Cardiac muscle cell (in vitro differentiated cells and primary cell): Measurements from ENCODE around the gene SUSD6. TPM values are rescaled to one million over a fixed set of nuclear protein-coding genes. Genes with fewer than 3 reads are reported as not detected.
A peak's percentile ranks its signal among the peaks of the same experiment; 100 is the strongest.

Source experiments
- DNase-seq, 2 donors: peaks; one replicate each; pipeline versions ENCODE4 v3.0.0 to v3.0.0-alpha.2; 2010 to 2017; ENCODE audit warnings: low read depth in 1 of 2, low spot score in 1 of 2
- H3K27ac ChIP-seq: fragments of 200-600 bp; sonication (generic); 2 replicates; pipeline ENCODE4 v1.5.1; 2016
- H3K27me3 ChIP-seq: fragments of 200-600 bp; sonication (generic); 2 replicates; pipeline ENCODE4 v1.6.0; 2016; ENCODE audit warnings: control low read depth
- H3K36me3 ChIP-seq: fragments of 200-600 bp; sonication (generic); 2 replicates; pipeline ENCODE4 v1.5.1; 2016; ENCODE audit warnings: control low read depth
- H3K4me1 ChIP-seq: fragments of 200-600 bp; sonication (generic); 2 replicates; pipeline ENCODE4 v1.8.1; 2017; ENCODE audit warnings: low read depth, mild to moderate bottlenecking, mixed run types
- H3K4me3 ChIP-seq: fragments of 200-600 bp; sonication (generic); 2 replicates; pipeline ENCODE4 v1.5.1; 2016; ENCODE audit warnings: mild to moderate bottlenecking
- H3K9me3 ChIP-seq: fragments of 200-600 bp; sonication (generic); 2 replicates; pipeline ENCODE4 v1.5.1; 2017; ENCODE audit warnings: low read depth, mild to moderate bottlenecking, control low read depth
- polyA plus RNA-seq: library from polyadenylated mRNA; unstranded; fragments of >200 nt; fragmentation: Nextera tagmentation; extraction: Ambion mirVana; gene quantifications from 2 replicates; pipeline ENCODE4 v1.2.1, GENCODE V29; 2016
- total RNA-seq: library from RNA; depleted of rRNA; stranded (reverse); fragments of >200 nt; gene quantifications from 2 replicates; pipeline ENCODE4 v1.2.3, GENCODE V29; 2016
- TF ChIP-seq, protein P1 (sequence below): IDR thresholded peaks from 2 replicates; pipeline ENCODE4 v1.5.1; 2012; ENCODE audit warnings: low read depth, mild to moderate bottlenecking, low read length

The SUSD6 gene
- total and polyA plus RNA-seq, 2 experiments from 2014 or later, result 8.7 to 12.1 TPM

DNA sequence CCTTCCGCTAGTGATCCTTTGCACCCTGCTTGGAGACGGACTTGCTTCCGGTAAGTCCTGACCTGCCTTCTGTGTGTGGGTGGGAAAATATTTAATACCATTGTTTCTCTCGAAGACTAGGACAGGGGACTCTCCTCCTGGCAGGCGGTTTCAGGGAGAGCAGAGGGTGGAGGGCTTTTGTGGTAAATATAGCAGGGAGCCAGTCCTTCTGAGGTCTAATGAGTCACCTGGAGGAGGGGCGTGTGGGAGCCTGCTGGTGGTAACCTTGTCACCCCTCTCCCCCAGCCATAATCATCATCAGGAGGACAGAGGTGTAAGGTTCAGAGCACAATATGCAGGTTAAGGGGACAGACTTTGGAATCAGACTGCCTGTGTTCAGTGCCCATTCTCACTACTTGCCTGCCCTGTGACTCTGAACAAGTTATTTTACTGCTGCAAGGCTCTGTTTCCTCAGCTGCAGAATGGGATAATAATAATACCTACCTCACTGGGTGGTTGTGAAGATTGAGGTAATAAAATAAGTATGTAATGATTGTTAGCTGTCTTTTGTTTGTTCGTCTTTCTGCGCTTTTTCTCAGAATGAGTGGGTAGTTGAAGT, 47.4 kb downstream of the SUSD6 start:
- Histone ChIP-seq H3K9me3 (no peaks in the 10 kb centered on the region), H3K36me3 (no peaks in the 10 kb centered on the region), H3K27me3 (no peaks in the 10 kb centered on the region), H3K4me3 (no peak overlapping the region), H3K4me1 (peaks cover 20% of the 10 kb centered on the region), H3K27ac (peak overlapping the region; percentile 73)
- TF ChIP-seq, protein P1, sequence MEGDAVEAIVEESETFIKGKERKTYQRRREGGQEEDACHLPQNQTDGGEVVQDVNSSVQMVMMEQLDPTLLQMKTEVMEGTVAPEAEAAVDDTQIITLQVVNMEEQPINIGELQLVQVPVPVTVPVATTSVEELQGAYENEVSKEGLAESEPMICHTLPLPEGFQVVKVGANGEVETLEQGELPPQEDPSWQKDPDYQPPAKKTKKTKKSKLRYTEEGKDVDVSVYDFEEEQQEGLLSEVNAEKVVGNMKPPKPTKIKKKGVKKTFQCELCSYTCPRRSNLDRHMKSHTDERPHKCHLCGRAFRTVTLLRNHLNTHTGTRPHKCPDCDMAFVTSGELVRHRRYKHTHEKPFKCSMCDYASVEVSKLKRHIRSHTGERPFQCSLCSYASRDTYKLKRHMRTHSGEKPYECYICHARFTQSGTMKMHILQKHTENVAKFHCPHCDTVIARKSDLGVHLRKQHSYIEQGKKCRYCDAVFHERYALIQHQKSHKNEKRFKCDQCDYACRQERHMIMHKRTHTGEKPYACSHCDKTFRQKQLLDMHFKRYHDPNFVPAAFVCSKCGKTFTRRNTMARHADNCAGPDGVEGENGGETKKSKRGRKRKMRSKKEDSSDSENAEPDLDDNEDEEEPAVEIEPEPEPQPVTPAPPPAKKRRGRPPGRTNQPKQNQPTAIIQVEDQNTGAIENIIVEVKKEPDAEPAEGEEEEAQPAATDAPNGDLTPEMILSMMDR, result no peak
- DNase-seq, result no peak

DNA sequence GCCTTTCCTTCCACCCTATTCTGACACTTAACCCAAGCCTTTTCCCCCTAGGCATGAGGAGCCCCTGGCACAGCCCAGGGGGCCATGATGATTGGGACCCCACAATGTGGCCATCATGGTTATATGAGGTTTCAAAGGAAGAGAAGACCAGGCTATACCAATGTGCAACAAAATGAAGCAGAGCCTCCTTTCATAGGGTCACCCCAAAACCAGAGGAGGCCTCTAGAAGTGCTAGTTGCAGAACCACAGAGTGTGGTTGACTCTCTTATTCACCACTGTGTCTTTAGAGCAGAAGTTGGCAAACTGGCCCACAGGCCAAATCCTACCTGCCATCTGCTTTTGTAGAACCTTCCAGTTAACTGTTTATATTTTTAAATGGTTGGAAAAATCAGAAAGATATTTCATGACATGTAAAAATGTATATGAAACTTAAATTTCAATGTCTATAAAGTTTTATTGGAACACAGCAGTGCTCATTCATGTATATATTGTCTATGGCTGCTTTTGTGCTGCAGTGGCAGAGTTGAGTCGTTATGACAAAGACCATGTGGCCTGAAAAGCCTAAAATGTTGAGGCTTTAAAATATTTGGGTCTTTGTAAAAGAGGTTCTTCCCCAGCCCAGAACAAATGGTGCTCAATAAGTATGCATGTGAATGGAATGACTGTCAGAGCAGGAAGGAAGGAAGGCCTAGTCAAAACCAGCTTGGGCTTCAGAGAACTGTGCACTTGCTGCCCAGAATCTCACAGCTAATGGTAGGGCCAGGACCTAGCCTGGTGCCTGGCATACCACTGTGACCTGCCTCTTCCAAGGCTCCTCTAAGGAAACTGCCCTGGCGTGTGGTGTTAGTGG, 49.2 kb downstream of the SUSD6 start:
- Histone ChIP-seq H3K36me3 (no peaks in the 10 kb centered on the region), H3K4me1 (peaks cover 29% of the 10 kb centered on the region), H3K9me3 (no peaks in the 10 kb centered on the region), H3K27ac (no peak overlapping the region), H3K4me3 (no peak overlapping the region), H3K27me3 (no peaks in the 10 kb centered on the region)
- TF ChIP-seq, protein P1, result no peak
- no peak for DNase-seq

DNA sequence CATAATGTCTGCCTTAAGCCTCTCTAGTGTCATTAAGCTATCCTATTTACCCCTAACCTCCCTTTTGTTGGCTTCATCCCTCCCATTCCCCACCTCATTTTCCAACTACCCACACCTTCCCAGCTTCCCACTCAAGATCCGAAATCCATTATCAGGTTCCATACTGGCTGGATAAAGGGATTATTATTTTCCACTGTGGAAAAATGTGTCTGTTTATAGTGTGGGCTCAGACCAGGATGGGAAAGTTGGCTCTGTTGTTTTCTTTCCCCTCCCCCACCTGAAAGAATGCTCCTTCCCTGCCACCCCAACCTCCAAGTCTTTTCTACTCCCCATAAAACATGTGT, 49.8 kb downstream of the SUSD6 start:
- TF ChIP-seq, protein P1, result no peak
- DNase-seq, result no peak
- Histone ChIP-seq H3K36me3 (no peaks in the 10 kb centered on the region), H3K9me3 (no peaks in the 10 kb centered on the region), H3K27me3 (no peaks in the 10 kb centered on the region), H3K4me3 (no peak overlapping the region), H3K4me1 (peaks cover 35% of the 10 kb centered on the region), H3K27ac (no peak overlapping the region)

DNA sequence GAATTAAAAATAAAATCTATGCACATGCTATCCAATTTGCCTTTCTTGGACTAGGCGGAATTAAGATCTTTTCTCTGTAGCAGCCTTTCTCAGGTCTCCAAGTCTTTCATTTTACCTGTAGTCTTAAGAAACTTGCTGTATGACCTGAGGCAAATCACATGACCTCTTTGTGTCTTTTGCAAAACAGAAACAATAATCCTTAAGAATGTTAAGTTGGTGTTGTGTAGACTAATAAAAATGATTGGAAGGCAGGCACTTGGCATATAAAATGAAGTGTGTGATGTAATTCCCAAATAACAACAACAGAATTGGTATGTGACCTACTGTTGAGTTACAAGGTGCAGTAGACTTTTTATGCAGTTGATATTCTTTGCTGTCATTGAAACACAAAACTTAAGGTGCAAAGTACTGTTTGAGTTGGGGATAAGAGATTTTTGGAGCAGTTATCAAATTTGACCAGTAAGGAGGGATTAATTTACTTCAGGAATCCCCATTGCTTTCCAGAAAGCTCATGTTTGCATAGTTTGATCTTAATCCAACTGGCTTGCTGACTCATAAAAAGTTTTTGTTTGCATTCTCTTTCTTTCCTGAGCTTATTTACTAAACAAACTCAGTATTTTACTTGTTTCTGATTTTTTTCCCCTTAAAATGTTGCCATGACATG, 51.4 kb downstream of the SUSD6 start:
- H3K9me3 ChIP-seq, result no peaks in the 10 kb centered on the region
- DNase-seq, result no peak
- H3K27me3 ChIP-seq, result no peaks in the 10 kb centered on the region
- no peak overlapping the region for H3K27ac ChIP-seq
- peaks cover 40% of the 10 kb centered on the region for H3K4me1 ChIP-seq
- TF ChIP-seq, protein P1, result no peak
- H3K4me3 ChIP-seq, result no peak overlapping the region
- H3K36me3 ChIP-seq, result no peaks in the 10 kb centered on the region

DNA sequence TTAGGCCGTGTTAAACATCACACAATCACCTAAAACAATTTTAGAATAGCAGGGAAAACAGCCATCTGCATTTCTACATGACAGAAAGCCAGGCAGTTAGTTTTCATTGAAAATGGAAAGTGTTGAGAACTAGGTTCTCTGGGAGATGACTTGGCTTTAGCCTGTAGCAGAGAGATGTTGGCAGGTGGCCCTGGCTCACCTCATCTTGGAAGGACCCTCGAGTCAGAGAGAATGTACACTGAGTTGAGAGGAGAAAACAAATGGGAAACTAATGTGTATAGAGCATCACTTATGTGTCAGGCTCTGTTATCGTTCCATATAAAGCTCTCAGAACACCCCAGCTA, 51.9 kb downstream of the SUSD6 start:
- no peak for DNase-seq
- Histone ChIP-seq H3K27me3 (no peaks in the 10 kb centered on the region), H3K9me3 (no peaks in the 10 kb centered on the region), H3K4me1 (peaks cover 35% of the 10 kb centered on the region), H3K27ac (no peak overlapping the region), H3K36me3 (no peaks in the 10 kb centered on the region), H3K4me3 (no peak overlapping the region)
- TF ChIP-seq, protein P1, result no peak
